ENCODE data around the gene ATP13A2.

ATP13A2 gene

DNA sequence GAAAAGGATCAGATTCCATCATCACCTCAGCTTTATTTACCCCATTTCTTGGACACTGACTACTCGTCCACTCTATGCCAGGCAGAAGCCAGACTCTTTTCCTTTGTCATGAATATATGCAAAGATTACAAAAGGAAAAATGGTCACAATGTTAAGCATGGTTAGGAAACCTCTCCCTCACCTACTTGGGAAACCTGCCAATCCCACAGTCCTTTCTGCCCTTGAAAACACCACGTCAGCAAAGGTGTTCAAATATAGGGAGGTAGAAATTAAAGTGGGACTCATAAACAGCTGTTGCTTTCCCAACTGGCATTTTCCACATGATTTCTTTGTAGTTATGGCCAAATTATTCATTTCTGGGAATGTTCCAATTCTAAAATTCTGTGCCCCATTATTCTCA, 16.2 kb upstream of the ATP13A2 start:
- no peak for DNase-seq

DNA sequence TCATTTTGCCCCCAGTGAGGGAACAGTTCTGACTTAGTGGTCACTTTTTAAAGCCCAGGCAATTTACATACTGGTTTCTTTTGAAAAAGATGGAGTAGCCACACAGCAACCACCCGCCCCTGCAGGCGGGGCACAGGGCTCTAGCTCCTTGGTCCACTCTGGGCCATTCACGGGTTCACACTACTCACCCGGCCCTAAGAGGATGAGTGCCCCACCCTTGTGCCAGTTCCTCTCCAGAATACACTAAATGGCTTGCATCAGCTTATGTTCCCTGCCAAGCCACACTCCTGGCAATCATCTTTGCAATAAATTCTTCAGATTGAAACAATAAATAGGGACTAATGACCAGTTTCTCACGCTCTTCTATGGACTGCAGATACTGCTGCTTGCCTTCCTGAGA, 15.7 kb upstream of the ATP13A2 start:
- DNase-seq, result no peak

DNA sequence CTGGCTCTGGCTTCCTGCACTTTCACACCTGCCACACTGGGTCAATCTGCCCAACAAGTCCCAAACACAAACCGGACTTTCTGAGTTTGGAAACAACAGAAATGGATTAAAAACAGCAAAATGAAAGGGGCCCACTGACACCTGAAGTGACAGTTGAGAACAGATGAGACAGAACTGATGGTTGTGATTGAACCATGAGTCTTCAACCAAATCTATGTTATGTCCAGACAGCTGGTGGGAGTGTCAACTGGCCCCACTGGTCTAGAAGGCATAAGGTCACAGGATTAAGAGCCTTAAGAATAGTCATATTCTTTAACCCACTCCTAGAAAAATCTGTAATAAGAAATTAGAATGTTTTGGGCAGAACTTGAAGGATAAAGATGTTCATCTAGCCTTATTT, 13.0 kb upstream of the ATP13A2 start:
- DNase-seq, result no peak

DNA sequence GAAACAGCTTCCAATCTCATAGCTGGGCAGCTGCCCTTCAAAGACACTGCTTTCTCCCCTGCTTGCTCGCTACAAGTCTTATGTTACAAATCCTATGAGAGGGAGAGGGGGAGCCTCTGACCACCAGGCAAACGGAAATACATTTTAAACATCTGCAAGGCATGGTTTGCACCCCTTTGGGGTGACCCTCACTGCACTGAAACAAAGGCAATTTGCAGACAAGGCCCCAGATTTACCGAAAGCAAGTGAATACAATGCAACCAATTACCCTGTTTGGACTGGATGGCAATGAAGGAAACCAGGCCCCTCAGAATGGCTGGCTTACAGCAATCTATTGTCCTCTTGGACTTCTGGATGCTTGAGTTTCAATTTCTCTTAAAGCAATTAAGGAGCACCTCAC, 11.8 kb upstream of the ATP13A2 start:
- DNase-seq, result no peak

DNA sequence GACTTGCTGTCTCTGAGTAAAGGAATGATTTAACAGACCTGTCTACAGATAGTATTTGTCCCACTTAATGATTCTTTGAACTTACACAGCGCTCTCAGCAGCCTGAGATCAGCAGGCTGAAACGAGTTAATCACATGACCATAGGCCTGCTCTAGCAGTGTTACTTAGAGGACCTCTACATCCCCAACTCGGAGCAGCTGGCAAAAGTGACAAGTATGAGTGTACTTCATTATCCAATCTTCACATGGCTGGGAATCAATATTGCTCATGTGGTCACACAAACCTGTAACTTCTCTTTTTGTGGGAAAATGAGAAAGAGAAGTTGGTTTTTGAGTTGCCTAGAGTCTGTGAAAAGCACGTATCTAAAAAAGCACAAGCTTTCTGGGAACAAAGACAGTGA, 11.4 kb upstream of the ATP13A2 start:
- no peak for DNase-seq

DNA sequence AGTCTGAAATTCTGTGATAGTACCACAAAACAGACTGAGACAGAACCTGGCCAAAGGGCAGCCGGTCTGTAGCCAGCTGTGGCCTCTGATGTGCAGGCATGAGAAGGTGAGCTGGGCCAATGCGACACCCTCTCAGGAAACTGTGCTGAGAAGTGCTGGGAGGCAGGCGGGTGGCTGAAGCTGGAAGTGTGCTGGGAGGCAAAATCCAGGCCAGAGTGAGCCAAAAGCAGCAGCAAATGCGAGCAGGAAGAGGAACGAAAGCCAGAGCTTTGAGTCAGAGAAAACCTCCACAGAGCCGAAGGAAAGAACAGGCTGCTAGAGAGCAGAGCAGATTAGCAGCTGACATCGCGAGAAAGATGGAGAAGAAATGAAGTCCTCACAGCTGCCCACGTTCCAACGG, 10.2 kb upstream of the ATP13A2 start:
- no peak for DNase-seq

DNA sequence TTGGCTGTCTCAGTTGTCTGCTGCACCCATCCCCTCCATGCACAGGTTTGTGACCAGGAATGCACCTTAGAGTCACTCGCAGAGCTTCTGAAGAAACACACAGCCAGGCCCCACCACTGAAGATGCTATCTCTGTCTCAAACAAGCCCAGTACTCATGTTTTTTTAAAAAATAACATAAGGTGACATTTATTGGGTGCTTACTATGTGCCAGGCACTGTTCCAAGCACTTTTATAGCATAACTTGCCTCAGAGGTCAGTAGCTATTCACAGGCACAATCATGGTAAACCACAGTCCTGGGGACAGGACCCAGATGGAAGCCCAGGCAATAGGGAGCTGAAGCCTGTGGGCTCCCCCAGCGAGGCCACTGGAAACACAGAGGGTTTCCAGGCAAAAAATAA, 8.8 kb upstream of the ATP13A2 start:
- no peak for DNase-seq

DNA sequence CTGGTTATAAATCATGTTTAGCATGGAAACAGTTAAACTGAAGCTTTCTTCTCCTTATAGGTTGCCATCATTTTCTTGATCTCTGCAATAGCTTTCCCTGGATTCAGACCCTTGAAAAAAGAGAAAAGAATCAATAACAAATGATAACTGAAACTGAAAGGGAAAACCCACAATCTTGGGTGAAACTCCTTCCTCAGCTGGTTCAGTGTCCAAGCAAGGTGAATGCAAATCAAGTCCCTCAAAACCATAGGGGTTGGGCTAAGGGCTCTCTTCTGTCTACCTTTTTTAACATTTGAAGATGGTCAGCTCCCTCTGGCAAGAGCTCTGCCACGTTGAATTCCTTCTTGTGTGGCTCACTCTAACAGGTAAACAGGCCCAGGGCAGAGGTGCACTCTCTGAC, 7.1 kb upstream of the ATP13A2 start:
- DNase-seq, result no peak

DNA sequence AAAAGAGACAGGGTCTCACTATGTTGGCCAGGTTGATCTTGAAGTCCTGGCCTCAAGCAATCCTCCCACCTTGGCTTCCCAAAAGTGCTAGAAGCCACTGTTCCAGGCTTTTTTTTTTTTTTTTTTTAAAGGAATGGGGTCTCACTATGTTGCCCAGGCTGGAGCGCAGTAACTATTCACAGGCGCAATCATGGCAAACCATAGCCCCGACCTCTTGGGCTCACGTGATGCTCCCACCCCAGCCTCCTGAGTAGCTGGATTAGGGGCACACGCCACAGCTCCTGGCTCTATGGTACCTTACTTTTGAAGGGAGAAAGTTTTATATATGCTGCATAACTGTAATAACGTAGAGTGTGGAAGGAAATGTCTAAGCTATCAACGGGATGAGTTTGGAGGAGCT, 5.7 kb upstream of the ATP13A2 start:
- DNase-seq, result no peak

DNA sequence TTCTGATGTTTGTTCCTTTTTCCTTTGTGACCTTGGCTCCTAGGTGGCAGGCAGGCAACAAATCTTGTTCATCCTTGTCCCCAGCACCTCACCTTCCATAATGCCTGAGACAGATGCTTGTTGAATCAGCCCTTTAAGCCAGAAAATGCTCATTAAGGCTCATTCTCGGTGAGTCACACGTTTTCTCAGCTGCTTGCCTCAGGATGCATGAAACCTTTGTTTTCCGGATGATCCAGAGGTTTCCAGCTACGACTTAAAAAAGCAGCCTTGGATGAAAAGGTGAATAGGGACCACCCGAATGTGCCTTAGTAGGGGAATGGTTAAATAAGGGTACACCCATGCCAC, 4.6 kb upstream of the ATP13A2 start:
- no peak for DNase-seq

DNA sequence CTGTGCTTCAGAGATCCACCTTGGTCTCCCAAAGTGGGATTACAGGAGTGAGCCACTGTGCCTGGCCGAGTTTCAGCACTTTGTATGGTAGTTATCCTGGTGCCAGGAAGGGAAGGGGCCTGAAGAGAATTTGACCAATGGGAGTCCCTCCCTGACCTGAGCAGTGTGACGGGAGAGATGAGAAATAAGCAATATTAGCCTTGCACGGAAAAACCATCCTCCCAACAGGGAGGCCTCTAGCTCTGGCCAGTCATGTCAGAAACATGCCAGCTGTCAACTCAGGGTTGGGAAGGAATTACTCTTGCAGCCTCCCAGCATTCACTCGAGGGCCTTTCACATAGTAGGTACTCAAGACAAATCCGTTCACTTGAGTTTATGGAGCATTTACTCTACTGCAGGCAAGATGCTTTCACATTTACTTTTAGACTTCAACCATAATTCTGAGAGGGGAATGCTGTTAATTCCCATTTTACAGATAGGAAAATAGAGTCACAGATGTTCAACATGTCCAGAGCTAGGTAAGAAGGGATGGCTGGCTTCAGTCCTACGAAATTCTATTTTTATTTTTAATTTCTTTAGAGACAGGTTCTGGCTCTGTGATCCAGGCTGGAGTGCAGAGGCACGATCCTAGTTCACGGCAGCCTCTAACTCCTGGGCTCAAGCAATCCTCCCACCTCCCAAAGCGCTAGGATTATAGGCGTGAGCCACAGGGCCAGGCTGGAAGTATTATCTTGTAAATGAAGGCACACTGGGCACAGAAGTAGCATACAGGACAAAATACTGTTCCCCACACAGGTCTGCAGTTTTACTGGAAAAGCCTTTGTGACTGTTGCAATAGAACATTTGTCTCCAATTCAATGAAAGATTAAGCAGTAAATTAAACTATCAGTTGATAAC, 3.2 kb upstream of the ATP13A2 start:
- DNase-seq, result no peak

DNA sequence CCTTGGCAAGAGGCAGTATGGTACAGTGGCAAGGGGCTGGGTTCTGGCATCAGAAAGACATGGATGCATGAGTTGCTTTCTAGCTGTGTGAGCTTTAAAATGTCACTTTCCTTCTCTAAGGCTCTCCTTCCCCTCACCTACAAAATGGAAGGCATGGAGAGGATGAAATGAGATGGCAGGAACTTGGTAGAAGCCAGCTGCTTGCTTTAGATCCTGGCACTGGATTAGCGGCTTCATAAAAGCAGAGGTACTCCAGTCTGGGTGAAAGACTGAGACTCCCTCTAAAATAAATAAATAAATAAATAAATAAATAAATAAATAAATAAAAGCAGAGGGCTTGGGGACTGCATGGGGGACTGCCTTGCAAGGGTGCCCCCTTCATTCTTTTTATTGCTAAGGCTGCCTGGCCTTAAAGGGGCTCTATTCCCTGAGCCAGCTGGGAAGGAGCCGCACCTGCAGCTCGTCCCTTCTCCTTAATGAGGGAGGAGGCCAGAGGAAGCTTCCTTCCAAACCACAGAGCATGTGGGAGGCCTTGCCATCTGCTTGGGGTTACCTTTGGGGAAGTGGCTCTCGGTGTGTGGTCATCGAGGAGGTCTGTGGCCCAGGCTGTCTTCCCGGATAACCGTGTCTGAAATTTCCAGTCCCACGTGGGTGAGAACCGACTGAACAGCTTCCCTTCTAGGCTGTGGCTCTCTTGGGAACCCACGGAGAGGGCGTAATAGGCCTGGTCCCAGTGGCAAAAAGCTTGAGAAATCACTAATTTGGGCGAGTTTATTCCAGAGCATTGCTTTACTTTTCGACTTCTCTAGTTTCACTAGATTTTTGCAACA, 2.0 kb upstream of the ATP13A2 start:
- no peak for DNase-seq

DNA sequence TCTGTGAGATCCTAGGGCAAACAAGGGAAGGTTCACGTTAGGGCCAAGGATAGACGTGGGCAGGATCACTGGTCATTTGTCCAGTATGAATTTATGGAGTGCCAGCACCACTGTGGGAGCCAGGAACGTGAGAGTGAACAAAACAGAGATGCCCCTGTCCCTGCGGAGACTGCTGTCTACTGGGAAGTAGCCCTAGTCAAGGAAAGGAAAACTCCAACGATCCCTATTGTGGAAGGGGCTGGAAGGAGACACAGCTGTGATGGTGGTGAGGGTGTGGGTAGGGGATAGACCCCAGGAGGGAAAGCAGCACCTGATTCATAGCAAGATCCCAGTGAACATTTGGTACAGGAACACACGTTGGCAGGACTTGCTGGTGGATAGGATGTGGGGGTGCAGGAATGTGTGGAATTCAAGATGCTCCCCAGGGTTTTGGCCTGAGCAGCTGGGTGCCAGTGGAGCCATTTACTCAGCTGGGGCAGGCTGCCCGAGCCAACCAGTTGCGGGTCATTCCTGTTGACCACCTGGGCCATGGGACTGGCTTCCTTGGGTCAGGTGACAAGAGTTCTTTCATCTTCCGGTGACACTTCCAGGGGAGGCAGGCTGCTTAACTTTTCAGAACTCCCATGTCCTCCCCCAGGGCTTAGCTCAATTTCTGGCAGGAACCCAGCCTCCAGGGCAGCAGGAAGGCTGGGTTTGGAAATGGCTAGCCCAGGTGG, 1.2 kb upstream of the ATP13A2 start:
- DNase-seq, result no peak

DNA sequence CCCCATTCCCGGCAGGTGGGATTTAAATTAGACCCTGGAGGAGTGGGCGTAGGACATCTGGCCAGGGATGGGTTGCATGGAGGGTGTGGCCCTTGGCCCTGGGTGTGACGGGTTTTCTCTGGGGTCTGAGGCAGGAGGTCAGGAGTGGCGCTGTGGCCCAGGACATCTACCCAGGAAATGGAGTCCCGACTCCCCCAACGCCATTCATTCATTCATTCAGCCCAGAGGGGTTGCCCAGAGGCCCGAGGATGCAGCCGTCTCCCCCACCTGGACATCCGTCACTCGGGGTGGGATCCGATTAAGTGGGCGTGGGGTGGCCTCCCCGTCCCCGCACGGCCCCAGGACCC, 663 bp downstream of the ATP13A2 start:
- no peak for DNase-seq

DNA sequence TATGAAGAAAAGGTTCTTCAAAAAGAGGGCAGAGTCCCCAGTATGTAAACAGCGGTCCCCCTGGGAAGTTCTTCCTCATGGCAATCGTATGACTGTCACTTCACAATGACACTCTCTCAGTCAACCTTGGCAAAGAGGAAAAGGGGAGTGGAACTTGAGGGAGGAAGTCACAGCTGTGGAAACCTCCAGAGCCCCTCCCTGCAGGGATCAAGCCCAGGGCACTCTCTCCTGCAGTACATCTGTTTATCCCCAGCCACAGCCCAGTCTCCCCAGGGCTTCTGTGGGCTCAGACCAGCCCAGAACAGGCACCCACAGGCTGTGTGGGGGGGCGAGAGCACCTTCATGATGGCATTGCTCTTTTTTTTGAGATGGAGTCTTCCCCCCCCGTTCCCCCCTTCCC, 2.0 kb downstream of the ATP13A2 start:
- DNase-seq, result no peak

DNA sequence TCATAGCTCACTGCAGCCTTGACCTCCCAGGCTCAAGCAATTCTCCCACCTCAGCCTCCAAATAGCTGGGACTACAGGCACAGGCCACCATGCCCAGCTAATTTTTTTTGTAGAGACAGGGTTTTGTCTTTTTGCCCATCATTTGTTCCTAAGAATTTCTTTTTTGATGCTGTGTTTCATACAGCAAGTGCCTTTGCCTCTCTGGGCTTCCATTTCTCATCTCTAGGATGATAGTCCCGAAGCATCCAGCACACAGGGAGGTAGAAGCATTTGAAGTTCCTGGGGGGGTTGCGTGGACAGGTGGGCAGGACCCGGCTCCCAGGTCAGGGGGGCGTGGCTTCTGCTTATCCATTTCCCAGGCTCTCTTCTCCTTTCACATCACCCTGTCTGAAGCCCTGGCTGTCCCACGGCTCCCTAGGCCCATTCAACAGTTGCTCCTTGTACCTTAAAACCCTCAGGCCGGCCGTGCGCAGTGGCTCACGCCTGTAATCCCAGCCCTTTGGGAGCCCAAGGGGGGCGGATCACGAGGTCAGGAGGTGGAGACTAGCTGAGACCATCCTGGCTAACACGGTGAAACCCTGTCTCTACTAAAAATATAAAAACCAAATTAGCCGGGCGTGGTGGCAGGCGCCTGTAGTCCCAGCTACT, 3.4 kb downstream of the ATP13A2 start:
- DNase-seq, result no peak

DNA sequence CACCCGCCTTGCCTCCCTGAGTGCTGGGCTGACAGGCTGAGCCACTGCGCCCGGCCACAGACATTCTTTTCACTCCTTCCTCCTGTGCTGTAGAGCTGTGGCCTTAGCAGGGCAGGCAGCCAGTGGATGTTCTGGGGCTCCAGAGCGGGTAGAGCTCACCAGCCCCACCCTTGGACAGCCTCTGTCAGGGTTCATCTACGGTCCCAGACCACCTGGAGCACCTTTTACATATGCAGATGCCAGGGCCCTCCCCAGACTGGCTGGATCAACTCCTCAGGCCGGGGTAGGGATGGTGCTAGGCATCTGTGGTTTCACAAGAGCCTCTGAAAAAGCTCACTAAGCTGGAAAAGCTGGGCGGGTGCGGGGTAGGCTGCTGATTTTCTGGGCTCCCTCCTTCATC, 4.6 kb downstream of the ATP13A2 start:
- no peak for DNase-seq

DNA sequence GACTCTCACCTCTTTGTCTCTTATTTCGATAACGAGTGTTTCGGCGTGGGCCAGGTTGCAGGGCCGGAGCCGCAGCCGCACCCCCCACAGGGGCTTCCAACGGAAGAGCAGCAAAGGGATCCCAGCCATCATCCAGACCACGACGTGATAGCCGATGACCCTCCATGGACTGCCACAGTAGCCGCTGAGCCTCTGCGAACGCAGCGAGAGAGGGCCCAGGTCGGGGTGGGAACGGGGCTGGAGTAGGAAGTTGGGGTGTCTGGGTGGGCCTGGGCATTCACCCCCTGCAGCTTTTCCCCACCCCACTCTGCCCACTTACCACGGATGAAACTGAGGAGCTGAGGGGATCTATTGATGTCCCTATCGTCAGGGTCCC, 6.4 kb downstream of the ATP13A2 start:
- no peak for DNase-seq

DNA sequence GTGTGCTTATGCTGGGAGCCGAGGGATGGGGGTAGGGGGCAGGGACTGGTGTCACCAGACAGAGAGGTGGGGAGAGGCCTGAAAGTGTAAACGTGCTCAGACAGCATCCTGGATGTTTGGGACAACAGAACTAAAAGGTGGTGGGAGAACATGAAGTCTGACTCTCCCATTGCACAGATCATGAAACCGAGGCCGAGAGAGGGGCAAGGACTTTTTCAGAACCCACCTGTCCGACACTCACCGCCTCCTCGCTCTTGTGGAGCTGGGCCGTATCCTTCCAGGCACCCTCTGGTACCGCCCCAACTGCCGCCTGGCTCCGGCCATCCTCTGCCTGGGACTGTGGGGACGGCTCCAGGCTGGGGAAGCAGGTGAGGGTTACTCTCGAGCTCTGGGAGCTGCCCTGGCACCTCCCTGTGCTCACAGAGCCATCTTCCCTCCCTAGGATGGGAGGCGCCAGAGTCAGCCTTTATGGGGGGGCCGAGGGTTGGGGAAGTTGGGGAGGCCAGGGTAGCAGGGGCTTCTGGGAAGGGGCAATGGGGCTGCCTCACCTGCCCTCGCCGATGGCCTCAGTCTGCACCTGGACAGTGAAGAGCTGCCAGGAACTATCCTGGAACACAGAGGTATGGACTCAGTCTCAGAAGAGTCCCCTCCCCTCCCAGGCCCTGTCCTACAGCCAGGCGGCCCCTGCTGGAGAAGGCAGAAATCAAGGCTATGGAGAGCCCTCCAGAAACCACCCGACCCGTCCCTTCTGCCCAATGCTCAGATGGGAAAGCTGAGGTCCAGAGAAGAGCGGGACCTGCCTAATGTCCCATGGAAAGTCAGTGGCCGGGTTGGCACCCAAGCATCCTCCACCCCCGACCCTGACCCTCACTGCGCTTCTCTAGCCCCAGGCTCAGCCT, 7.0 kb downstream of the ATP13A2 start:
- no peak for DNase-seq

DNA sequence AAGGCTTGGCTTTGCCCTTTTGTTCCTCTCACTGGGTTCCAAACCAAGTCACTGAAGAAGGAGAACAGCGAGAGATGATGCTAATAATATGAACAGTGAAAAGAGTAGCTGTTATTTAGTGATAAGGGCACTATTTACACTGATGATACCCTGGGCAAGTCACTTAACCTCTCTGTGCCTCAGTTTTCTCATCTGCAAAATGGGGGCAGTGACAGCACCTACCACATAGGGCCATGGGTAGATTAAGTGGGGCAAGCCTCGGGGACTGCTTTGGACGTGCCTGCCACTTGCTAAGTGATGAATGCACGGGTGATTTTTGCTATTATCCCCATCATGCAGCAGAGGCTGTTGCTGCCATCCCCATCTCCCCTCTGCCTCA, 9.2 kb downstream of the ATP13A2 start:
- DNase-seq, result no peak

DNA sequence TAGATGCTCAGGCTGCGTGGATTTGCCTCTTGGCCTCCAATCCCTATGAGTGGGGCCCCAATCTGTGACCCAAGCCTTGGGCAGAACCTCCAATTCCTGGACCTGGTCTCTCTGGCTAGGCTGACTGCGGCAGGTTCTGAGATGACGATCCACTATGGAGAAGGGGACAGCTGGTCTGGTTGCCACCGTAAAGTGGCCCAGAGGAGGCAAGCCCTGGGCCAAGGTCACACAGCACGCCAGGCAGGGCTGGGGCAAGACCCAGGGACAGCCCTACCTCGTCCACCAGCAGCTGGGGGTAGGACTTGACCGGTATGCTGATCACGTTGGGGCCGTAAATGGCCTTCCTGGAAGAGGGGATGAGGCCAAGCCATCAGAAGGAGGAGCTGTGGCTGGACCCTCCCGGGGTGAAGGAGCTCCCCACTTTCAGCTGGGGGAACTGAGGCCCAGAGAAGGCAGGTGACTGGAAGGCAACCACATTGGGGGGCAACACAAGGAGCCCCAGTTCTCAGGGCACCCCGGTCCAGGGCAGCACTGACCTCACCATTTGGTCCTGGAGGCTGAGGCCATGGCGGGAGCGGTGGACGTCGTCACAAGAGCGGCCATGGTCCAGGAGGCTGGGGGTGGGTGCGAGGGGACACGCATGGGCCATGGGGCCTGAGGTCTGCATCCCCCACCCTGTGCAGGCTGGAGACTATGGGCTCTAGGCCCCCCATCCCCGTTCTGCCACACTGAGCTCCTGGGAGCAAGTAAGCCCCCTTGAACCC, 9.8 kb downstream of the ATP13A2 start:
- DNase-seq, result no peak

DNA sequence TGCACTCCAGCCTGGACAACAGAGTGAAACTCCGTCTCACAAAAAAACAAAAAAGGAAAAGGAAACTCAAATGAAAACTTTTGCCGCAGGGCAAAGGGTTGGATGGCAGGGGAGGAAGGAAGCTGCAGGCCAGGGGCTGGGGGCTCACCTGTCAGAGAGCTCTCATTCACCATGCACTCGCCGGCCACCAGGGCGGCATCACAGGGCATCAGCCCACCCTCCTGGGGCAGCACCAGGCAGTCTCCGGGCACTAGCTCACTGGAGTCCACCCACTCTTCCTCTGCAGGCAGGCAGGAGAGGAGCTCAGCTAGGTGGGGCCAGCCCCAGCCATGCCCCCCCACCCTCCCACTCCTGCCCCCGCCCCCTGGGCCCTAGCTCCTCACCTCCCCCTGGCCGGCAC, 11.9 kb downstream of the ATP13A2 start:
- no peak for DNase-seq
